Ectodermal cell (in vitro differentiated cells): ENCODE data around the gene PPIF.

Source experiments
- H3K27ac ChIP-seq: 2 replicates; pipeline ENCODE4 v1.7.0; 2013; ENCODE audit warnings: mild to moderate bottlenecking, low read depth, low read length; ENCODE audit not compliant: insufficient read depth, poor library complexity, severe bottlenecking
- H3K27me3 ChIP-seq: 2 replicates; pipeline ENCODE4 v1.7.0; 2013; ENCODE audit warnings: mild to moderate bottlenecking, low read length; ENCODE audit not compliant: insufficient read depth, control insufficient read depth, poor library complexity, severe bottlenecking
- H3K36me3 ChIP-seq: one replicate; pipeline ENCODE4 v1.7.0; 2013; ENCODE audit warnings: low read length; ENCODE audit not compliant: control insufficient read depth, insufficient read depth
- H3K4me1 ChIP-seq: one replicate; pipeline ENCODE4 v1.7.0; 2013; ENCODE audit warnings: low read length; ENCODE audit not compliant: control insufficient read depth, insufficient read depth
- H3K4me3 ChIP-seq: 2 replicates; pipeline ENCODE4 v1.7.0; 2013; ENCODE audit warnings: low read depth, low read length, control low read depth; ENCODE audit not compliant: insufficient read depth
- H3K9me3 ChIP-seq: 2 replicates; pipeline ENCODE4 v1.7.0; 2013; ENCODE audit warnings: mild to moderate bottlenecking, low read length, moderate library complexity; ENCODE audit not compliant: control insufficient read depth
- WGBS, 2 experiments: methylation state at CpG; one replicate each; pipeline ENCODE4 v1.1.7; 2013; ENCODE audit warnings: missing lambda C conversion rate in 2 of 2; 5-methylcytosine and 5-hydroxymethylcytosine counted together

Gene PPIF

GRCh38 chr10:79321951-79322350, 25.3 kb upstream of the PPIF start:
- H3K36me3 ChIP-seq: no peaks in the 10 kb centered on the region
- H3K4me1 ChIP-seq: peaks cover 14% of the 10 kb centered on the region
- H3K27me3 ChIP-seq: no peaks in the 10 kb centered on the region
- H3K4me3 ChIP-seq: no peak overlapping the region
- H3K27ac ChIP-seq: no peak overlapping the region
- no peaks in the 10 kb centered on the region for H3K9me3 ChIP-seq

- Histone ChIP-seq H3K4me3 (no peak overlapping the region), H3K4me1 (peaks cover 5% of the 10 kb centered on the region), H3K36me3 (no peaks in the 10 kb centered on the region), H3K27me3 (no peaks in the 10 kb centered on the region), H3K9me3 (no peaks in the 10 kb centered on the region), H3K27ac (no peak overlapping the region)
- 93% methylated on average over 15 of the region's 15 CpGs for WGBS, 2 experiments
Measured at GRCh38 chr10:79322616-79323543, 24.4 kb upstream of the PPIF start.

GRCh38 chr10:79323602-79324001, 23.7 kb upstream of the PPIF start:
- Histone ChIP-seq H3K9me3 (no peaks in the 10 kb centered on the region), H3K4me3 (no peak overlapping the region), H3K36me3 (no peaks in the 10 kb centered on the region), H3K27me3 (no peaks in the 10 kb centered on the region), H3K27ac (no peak overlapping the region), H3K4me1 (no peaks in the 10 kb centered on the region)
- WGBS, 2 experiments: 100% methylated on average over 1 of the region's 1 CpG

GRCh38 chr10:79324032-79324695, 23.1 kb upstream of the PPIF start:
- H3K36me3 ChIP-seq: no peaks in the 10 kb centered on the region
- no peak overlapping the region for H3K27ac ChIP-seq
- H3K4me3 ChIP-seq: no peak overlapping the region
- WGBS, 2 experiments: 84 to 87% methylated on average over 10 of the region's 10 CpGs
- H3K9me3 ChIP-seq: no peaks in the 10 kb centered on the region
- no peaks in the 10 kb centered on the region for H3K27me3 ChIP-seq
- no peaks in the 10 kb centered on the region for H3K4me1 ChIP-seq

GRCh38 chr10:79326361-79327089, 20.7 kb upstream of the PPIF start:
- H3K36me3 ChIP-seq: no peaks in the 10 kb centered on the region
- no peak overlapping the region for H3K4me3 ChIP-seq
- WGBS, 2 experiments: 85 to 92% methylated on average over 3 of the region's 3 CpGs
- H3K4me1 ChIP-seq: no peaks in the 10 kb centered on the region
- no peaks in the 10 kb centered on the region for H3K27me3 ChIP-seq
- H3K27ac ChIP-seq: no peak overlapping the region
- no peaks in the 10 kb centered on the region for H3K9me3 ChIP-seq

GRCh38 chr10:79327090-79327457, 20.2 kb upstream of the PPIF start:
- no peaks in the 10 kb centered on the region for H3K27me3 ChIP-seq
- H3K9me3 ChIP-seq: no peaks in the 10 kb centered on the region
- no peak overlapping the region for H3K27ac ChIP-seq
- 91 to 94% methylated on average over 8 of the region's 8 CpGs for WGBS, 2 experiments
- no peaks in the 10 kb centered on the region for H3K36me3 ChIP-seq
- H3K4me3 ChIP-seq: no peak overlapping the region
- no peaks in the 10 kb centered on the region for H3K4me1 ChIP-seq

- WGBS, 2 experiments: 93 to 94% methylated on average over 6 of the region's 6 CpGs
- Histone ChIP-seq H3K9me3 (no peaks in the 10 kb centered on the region), H3K4me1 (no peaks in the 10 kb centered on the region), H3K27me3 (no peaks in the 10 kb centered on the region), H3K36me3 (no peaks in the 10 kb centered on the region), H3K4me3 (no peak overlapping the region), H3K27ac (no peak overlapping the region)
Measured at GRCh38 chr10:79328147-79328701, 19.0 kb upstream of the PPIF start.

- 94% methylated on average over 14 of the region's 14 CpGs for WGBS, 2 experiments
- Histone ChIP-seq H3K27ac (no peak overlapping the region), H3K36me3 (no peaks in the 10 kb centered on the region), H3K27me3 (no peaks in the 10 kb centered on the region), H3K9me3 (no peaks in the 10 kb centered on the region), H3K4me3 (no peak overlapping the region), H3K4me1 (no peaks in the 10 kb centered on the region)
Measured at GRCh38 chr10:79328737-79329504, 18.3 kb upstream of the PPIF start.

GRCh38 chr10:79329529-79329928, 17.7 kb upstream of the PPIF start:
- Histone ChIP-seq H3K9me3 (no peaks in the 10 kb centered on the region), H3K36me3 (no peaks in the 10 kb centered on the region), H3K27me3 (no peaks in the 10 kb centered on the region), H3K4me3 (no peak overlapping the region), H3K4me1 (no peaks in the 10 kb centered on the region), H3K27ac (no peak overlapping the region)
- 90 to 94% methylated on average over 9 of the region's 9 CpGs for whole genome bisulfite sequencing, 2 experiments
